Measurements from ENCODE around the gene MVB12A. TPM values are rescaled to one million over a fixed set of nuclear protein-coding genes. Genes with fewer than 3 reads are reported as not detected.
A peak's percentile ranks its signal among the peaks of the same experiment; 100 is the strongest.

The MVB12A gene
- total RNA-seq, 1 donor from 2014 or later = 41.0 TPM

DNA sequence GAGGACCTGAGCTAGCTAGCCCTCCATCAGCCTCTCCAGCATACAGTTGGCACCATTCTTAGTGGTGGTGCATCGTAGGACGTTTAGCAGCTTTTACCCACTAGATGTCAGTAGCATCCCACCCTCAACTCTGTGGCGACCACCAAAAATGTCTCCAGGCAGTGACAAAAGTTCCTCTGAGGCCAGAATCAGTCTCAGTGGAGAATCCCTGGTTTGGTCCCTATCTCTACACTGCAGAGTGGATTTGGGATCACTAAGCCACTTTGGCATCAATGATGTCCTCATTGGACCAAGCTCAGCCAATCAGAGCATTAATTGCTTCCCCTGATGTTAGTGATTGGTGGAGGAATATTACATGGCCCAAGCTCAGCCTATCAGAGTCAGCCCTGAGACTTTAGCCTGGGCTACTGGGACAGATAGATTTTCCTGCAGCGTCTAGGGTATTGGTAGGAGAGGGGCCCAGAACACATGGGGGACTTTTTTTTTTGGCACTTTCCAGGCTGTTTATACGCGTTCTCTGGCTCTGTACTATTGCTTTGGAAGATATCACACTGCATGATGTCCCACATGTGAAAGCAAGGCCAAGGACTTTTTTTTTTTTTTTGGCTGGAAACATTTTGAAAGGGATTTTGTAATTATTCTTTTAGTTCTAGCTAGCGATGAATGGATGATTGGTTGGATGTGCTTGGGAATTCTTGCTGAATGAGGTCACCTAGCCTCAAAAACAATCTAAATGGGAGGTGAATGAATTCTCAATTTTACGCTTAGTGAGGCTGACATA lies 21.6 kb downstream of the MVB12A start:
- Histone ChIP-seq H3K27me3 (ENCODE audit: insufficient read depth, low read length) (peaks cover 2% of the 10 kb centered on the region), H4K20me1 (ENCODE audit: insufficient read depth, low read length) (no peaks in the 10 kb centered on the region), H3K4me2 (ENCODE audit: low read length) (peak overlapping the region; percentile 17), H3K79me2 (ENCODE audit: insufficient read depth, low read length) (no peaks in the 10 kb centered on the region), H2AFZ (ENCODE audit: low read depth, low read length) (no peak overlapping the region), H3K4me3 (ENCODE audit: insufficient read depth, low read depth, low read length) (no peak overlapping the region), H3K36me3 (ENCODE audit: insufficient read depth, low read length) (no peaks in the 10 kb centered on the region), H3K9ac (ENCODE audit: low read length) (no peak overlapping the region), H3K9me3 (ENCODE audit: insufficient read depth, low read depth, low read length) (no peaks in the 10 kb centered on the region), H3K27ac (ENCODE audit: low read depth, low read length) (no peak overlapping the region), H3K4me1 (ENCODE audit: insufficient read depth, low read length) (no peaks in the 10 kb centered on the region)
- Mint-ChIP-seq H3K27ac (ENCODE audit: unreplicated experiment) (no peak overlapping the region), H3K36me3 (ENCODE audit: low read depth, unreplicated experiment) (peaks cover 4% of the 10 kb centered on the region), H3K4me3 (ENCODE audit: unreplicated experiment) (no peak overlapping the region), H3K27me3 (ENCODE audit: low read depth, unreplicated experiment) (peaks cover 4% of the 10 kb centered on the region), H3K4me1 (ENCODE audit: low read depth, unreplicated experiment) (peaks cover 6% of the 10 kb centered on the region), H3K9me3 (ENCODE audit: unreplicated experiment) (no peaks in the 10 kb centered on the region)
- DNase-seq (ENCODE audit: low read depth) (peak; percentile 68), FAIRE-seq (no peak)
- TF ChIP-seq CTCF (IDR thresholded peaks at IDR 0.05; ENCODE audit: insufficient read depth, low read depth, low read length) (peak; percentile 50), EZH2 (IDR thresholded peaks at IDR 0.05; ENCODE audit: insufficient read depth, low read length) (no peak)

DNA sequence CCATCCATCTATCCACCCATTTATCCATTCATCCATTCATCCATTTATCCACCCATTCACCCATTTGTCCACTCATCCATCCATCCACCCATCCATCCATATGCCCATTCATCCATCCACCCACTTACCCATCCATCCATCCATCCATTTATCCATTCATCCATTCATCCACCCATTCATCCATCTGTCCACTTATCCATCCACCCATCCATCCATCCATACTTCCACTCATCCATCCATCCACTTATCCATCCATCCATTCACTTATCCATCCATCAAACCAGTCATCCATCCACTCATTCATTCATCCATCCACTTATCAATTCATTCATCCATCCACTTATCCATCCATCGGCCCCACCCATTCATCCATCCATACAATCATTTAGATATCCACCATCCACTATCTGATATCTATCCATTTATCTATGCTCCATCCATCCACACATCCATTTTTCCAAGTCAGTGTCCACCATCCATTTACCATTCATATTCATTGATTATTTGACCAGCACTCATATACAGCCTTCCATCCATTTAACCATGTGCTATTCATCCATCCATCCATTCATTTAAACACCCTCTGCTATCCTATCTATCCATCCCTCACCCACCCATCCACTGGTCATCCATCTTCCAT lies 25.8 kb downstream of the MVB12A start:
- no peaks in the 10 kb centered on the region for H3K79me2 ChIP-seq (ENCODE audit: insufficient read depth, low read length)
- no peaks in the 10 kb centered on the region for H4K20me1 ChIP-seq (ENCODE audit: insufficient read depth, low read length)
- H3K36me3 Mint-ChIP-seq (ENCODE audit: low read depth, unreplicated experiment) = peaks cover 4% of the 10 kb centered on the region
- peaks cover 6% of the 10 kb centered on the region for H3K4me1 Mint-ChIP-seq (ENCODE audit: low read depth, unreplicated experiment)
- TF ChIP-seq CTCF (IDR thresholded peaks at IDR 0.05; ENCODE audit: insufficient read depth, low read depth, low read length) (no peak), EZH2 (IDR thresholded peaks at IDR 0.05; ENCODE audit: insufficient read depth, low read length) (no peak)
- no peak overlapping the region for H2AFZ ChIP-seq (ENCODE audit: low read depth, low read length)
- no peak overlapping the region for H3K27ac ChIP-seq (ENCODE audit: low read depth, low read length)
- no peak overlapping the region for H3K4me3 Mint-ChIP-seq (ENCODE audit: unreplicated experiment)
- H3K4me3 ChIP-seq (ENCODE audit: insufficient read depth, low read depth, low read length) = no peak overlapping the region
- H3K4me1 ChIP-seq (ENCODE audit: insufficient read depth, low read length) = no peaks in the 10 kb centered on the region
- no peaks in the 10 kb centered on the region for H3K9me3 Mint-ChIP-seq (ENCODE audit: unreplicated experiment)
- FAIRE-seq (no peak), DNase-seq (ENCODE audit: low read depth) (no peak)
- H3K27ac Mint-ChIP-seq (ENCODE audit: unreplicated experiment) = no peak overlapping the region
- H3K9ac ChIP-seq (ENCODE audit: low read length) = no peak overlapping the region
- no peaks in the 10 kb centered on the region for H3K36me3 ChIP-seq (ENCODE audit: insufficient read depth, low read length)
- H3K27me3 Mint-ChIP-seq (ENCODE audit: low read depth, unreplicated experiment) = peaks cover 15% of the 10 kb centered on the region
- H3K4me2 ChIP-seq (ENCODE audit: low read length) = no peak overlapping the region
- peaks cover 9% of the 10 kb centered on the region for H3K27me3 ChIP-seq (ENCODE audit: insufficient read depth, low read length)
- H3K9me3 ChIP-seq (ENCODE audit: insufficient read depth, low read depth, low read length) = peaks cover 4% of the 10 kb centered on the region

- Histone ChIP-seq H3K27ac (ENCODE audit: low read depth, low read length) (no peak overlapping the region), H3K36me3 (ENCODE audit: insufficient read depth, low read length) (no peaks in the 10 kb centered on the region), H3K27me3 (ENCODE audit: insufficient read depth, low read length) (peaks cover 9% of the 10 kb centered on the region), H3K4me3 (ENCODE audit: insufficient read depth, low read depth, low read length) (no peak overlapping the region), H3K4me1 (ENCODE audit: insufficient read depth, low read length) (no peaks in the 10 kb centered on the region), H3K9ac (ENCODE audit: low read length) (no peak overlapping the region), H4K20me1 (ENCODE audit: insufficient read depth, low read length) (no peaks in the 10 kb centered on the region), H3K9me3 (ENCODE audit: insufficient read depth, low read depth, low read length) (peaks cover 4% of the 10 kb centered on the region), H2AFZ (ENCODE audit: low read depth, low read length) (no peak overlapping the region), H3K4me2 (ENCODE audit: low read length) (peak overlapping the region; percentile 84), H3K79me2 (ENCODE audit: insufficient read depth, low read length) (no peaks in the 10 kb centered on the region)
- Mint-ChIP-seq H3K4me3 (ENCODE audit: unreplicated experiment) (peak overlapping the region; percentile 67), H3K27ac (ENCODE audit: unreplicated experiment) (no peak overlapping the region), H3K36me3 (ENCODE audit: low read depth, unreplicated experiment) (no peaks in the 10 kb centered on the region), H3K9me3 (ENCODE audit: unreplicated experiment) (no peaks in the 10 kb centered on the region), H3K4me1 (ENCODE audit: low read depth, unreplicated experiment) (no peaks in the 10 kb centered on the region), H3K27me3 (ENCODE audit: low read depth, unreplicated experiment) (peaks cover 15% of the 10 kb centered on the region)
- no peak for DNase-seq (ENCODE audit: low read depth)
- TF ChIP-seq CTCF (IDR thresholded peaks at IDR 0.05; ENCODE audit: insufficient read depth, low read depth, low read length) (no peak), EZH2 (IDR thresholded peaks at IDR 0.05; ENCODE audit: insufficient read depth, low read length) (no peak)
- FAIRE-seq = no peak
Observed at GRCh38 chr19:17447704-17448130, 27.9 kb downstream of the MVB12A start.
